GM21515 (cell line): ENCODE results near the gene INCENP.

Experiments
- ATAC-seq: cut with Tn5 transposase; IDR thresholded peaks from one replicate; pipeline ENCODE4 v1.9.1; 2021; ENCODE audit not compliant: unreplicated experiment

Gene INCENP

GRCh38 chr11:62124186-62125113 lies 639 bp downstream of the INCENP start:
- peak; percentile 33 for ATAC-seq

DNA sequence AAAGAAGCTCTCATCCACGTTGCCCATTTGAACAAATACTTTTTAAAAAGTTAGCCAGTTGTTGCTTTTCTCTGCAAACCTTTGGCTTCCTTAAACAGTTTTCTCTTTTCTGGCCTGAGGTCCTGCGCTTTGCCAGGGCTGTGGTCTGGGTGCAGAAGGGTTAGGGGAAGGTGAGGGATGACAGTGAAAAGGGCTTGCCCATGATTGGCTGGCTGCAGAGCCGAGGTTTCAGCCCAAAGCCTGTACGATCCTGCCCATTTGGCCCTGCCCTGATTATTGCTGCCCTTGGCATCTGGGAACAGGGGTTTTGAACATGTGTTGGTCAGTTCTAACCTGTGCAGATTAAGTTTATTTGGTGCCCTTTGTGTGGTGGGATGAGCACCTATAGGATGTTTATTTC lies 1.5 kb downstream of the INCENP start:
- ATAC-seq: no peak

- no peak for ATAC-seq
Observed at GRCh38 chr11:62125881-62126280, 2.1 kb downstream of the INCENP start.

- no peak for ATAC-seq
Observed at GRCh38 chr11:62127426-62127825, 3.6 kb downstream of the INCENP start.

- no peak for ATAC-seq
Observed at GRCh38 chr11:62127941-62128770, 4.3 kb downstream of the INCENP start.

- ATAC-seq: no peak
Observed at GRCh38 chr11:62128835-62129234, 5.0 kb downstream of the INCENP start.

- no peak for ATAC-seq
Observed at GRCh38 chr11:62129590-62130282, 5.9 kb downstream of the INCENP start.

DNA sequence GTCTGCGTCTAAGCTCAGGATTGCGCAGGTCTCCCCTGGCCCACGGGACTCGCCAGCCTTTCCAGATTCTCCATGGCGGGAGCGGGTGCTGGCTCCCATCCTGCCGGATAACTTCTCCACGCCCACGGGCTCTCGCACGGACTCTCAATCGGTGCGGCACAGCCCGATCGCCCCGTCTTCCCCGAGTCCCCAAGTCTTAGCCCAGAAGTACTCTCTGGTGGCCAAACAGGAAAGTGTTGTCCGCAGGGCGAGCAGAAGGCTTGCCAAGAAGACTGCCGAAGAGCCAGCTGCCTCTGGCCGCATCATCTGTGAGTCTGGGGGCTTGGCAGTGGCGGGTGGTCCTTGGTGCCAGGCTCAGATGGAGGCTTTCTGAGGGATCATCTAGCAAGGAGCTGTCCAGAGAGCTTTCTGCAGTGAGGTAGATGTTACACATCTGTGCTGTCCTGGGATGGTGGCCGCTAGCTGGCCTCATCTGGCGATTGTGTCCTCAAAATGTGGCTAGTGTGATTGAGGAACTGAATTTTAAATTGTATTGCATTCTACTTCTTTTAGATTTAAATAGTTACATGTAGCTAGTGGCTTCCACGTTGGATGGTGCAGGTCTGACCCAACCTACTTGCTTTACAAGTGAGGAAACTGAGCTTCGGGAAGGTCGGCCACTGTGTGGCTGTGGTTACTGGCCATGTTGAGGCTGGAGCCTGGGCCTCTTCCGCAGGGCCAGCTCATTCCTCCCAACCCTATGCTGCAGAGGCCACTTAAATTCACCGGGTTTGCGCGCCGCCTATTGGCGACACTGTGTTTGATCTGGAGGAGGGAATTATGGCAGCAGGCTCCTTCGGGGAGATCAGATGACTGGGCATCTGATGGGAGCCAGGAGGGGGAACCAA lies 6.7 kb downstream of the INCENP start:
- no peak for ATAC-seq

GRCh38 chr11:62131170-62131464 lies 7.3 kb downstream of the INCENP start:
- ATAC-seq: no peak

GRCh38 chr11:62132191-62132590 lies 8.4 kb downstream of the INCENP start:
- ATAC-seq: no peak

GRCh38 chr11:62132689-62133293 lies 9.0 kb downstream of the INCENP start:
- no peak for ATAC-seq

- ATAC-seq: no peak
Observed at GRCh38 chr11:62133328-62134065, 9.7 kb downstream of the INCENP start.

DNA sequence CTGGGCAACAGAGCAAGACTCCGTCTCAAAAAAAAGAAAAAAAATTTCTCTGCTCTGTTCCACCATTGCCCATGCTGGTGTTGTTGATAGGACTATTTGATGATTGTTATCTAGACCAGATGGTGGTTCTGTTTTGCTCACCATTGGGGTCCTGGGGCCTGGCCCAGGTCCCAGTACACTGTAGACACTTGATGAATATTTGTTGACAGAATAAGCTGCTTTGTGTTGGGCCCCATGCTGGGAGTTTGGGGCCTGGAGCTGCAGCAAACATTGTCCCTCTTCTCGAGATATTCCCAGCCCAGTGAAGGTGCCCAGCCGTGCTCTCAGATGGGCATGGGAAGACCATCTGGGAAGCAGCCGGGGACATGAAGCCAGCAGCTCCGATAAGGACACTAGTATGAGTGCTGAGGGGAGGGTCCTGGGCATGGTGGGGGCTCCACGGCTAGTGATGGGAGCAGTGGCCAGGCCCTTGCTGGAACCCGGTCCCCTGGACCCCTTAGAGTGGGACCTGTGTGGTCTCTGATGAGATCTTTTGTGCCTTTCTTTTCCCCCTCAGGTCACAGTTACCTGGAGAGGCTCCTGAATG lies 13.6 kb downstream of the INCENP start:
- no peak for ATAC-seq

GRCh38 chr11:62137881-62138629 lies 14.2 kb downstream of the INCENP start:
- no peak for ATAC-seq

GRCh38 chr11:62138630-62139425 lies 15.0 kb downstream of the INCENP start:
- no peak for ATAC-seq

DNA sequence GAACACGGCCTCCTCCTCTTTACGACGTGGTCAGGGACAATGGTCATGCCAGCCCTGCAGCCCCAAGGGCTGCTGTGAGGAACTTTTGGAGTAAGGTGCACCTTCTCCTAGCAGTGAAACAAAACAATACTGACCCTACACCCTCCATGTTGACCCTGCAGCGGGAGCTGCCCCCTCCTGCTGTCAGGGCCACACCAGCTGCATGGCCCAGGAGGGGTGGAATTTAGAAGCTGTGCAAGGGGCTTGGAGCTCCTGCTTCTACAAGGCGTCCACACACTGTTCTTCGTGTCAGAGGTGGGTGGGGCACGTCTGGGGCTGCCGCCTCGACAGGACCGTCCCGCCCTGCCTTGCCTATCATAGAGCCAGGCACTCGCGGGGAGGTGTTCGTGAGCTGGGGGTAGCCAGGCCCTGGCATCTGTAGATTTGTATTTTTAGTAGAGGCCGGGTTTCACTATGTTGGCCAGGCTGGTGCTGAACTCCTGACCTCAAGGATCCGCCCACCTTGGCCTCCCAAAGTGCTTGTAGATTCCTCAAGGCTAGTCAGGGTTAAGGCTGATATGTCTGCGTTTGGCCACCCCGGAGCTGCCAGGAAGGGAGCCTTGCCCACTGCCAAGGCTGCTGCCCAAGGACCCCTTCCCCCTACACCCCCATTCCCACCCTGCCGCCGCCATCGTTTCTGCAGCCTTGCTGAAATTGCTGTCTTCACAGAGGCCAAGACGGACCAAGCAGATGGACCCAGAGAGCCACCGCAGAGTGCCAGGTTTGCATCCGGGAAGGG lies 15.9 kb downstream of the INCENP start:
- ATAC-seq: no peak
